HEK293 (cell line): Measurements from ENCODE around the gene NFIB.

Source experiments
- HIC1 ChIP-seq: fragments of 450-650 bp; formaldehyde crosslinking; IDR thresholded peaks from 2 replicates; pipeline ENCODE4 v1.5.1; 2016; ENCODE audit warnings: missing biosample characterization, missing genetic modification characterization
- KLF1 ChIP-seq: fragments of 450-650 bp; formaldehyde crosslinking; IDR thresholded peaks from 2 replicates; pipeline ENCODE4 v1.5.1; 2016; ENCODE audit warnings: missing biosample characterization, missing genetic modification characterization
- KLF8 ChIP-seq: fragments of 450-650 bp; formaldehyde crosslinking; IDR thresholded peaks from 2 replicates; pipeline ENCODE4 v1.5.1; 2016; ENCODE audit warnings: missing biosample characterization, missing genetic modification characterization
- OSR2 ChIP-seq: fragments of 450-650 bp; formaldehyde crosslinking; IDR thresholded peaks from 2 replicates; pipeline ENCODE4 v1.5.1; 2016; ENCODE audit warnings: missing biosample characterization, missing genetic modification characterization
- PATZ1 ChIP-seq: fragments of 450-650 bp; formaldehyde crosslinking; IDR thresholded peaks from 2 replicates; pipeline ENCODE4 v1.5.1; 2016; ENCODE audit warnings: missing biosample characterization, missing genetic modification characterization
- TSHZ1 ChIP-seq: fragments of 450-650 bp; formaldehyde crosslinking; IDR thresholded peaks from 2 replicates; pipeline ENCODE4 v1.5.1; 2016; ENCODE audit warnings: missing biosample characterization, missing genetic modification characterization, borderline replicate concordance
- ZBTB1 ChIP-seq: fragments of 450-650 bp; formaldehyde crosslinking; IDR thresholded peaks from 2 replicates; pipeline ENCODE4 v1.5.1; 2016; ENCODE audit warnings: missing biosample characterization, missing genetic modification characterization
- ZBTB17 ChIP-seq: fragments of 450-650 bp; formaldehyde crosslinking; IDR thresholded peaks from 2 replicates; pipeline ENCODE4 v1.5.1; 2016; ENCODE audit warnings: missing biosample characterization, missing genetic modification characterization
- ZBTB21 ChIP-seq: fragments of 450-650 bp; formaldehyde crosslinking; IDR thresholded peaks from 2 replicates; pipeline ENCODE4 v1.5.1; 2017; ENCODE audit warnings: missing biosample characterization, missing genetic modification characterization
- ZEB2 ChIP-seq: fragments of 450-650 bp; formaldehyde crosslinking; IDR thresholded peaks from 2 replicates; pipeline ENCODE4 v1.5.1; 2016; ENCODE audit warnings: missing biosample characterization, missing genetic modification characterization
- ZFP37 ChIP-seq: fragments of 450-650 bp; formaldehyde crosslinking; IDR thresholded peaks from 2 replicates; pipeline ENCODE4 v1.5.1; 2016; ENCODE audit warnings: missing biosample characterization, missing genetic modification characterization
- ZNF157 ChIP-seq: fragments of 450-650 bp; formaldehyde crosslinking; IDR thresholded peaks from 2 replicates; pipeline ENCODE4 v1.5.1; 2016; ENCODE audit warnings: missing biosample characterization, missing genetic modification characterization
- ZNF2 ChIP-seq: fragments of 450-650 bp; formaldehyde crosslinking; IDR thresholded peaks from 2 replicates; pipeline ENCODE4 v1.5.1; 2016; ENCODE audit warnings: missing biosample characterization, missing genetic modification characterization
- ZNF214 ChIP-seq: fragments of 450-650 bp; formaldehyde crosslinking; IDR thresholded peaks from 2 replicates; pipeline ENCODE4 v1.5.1; 2017; ENCODE audit warnings: missing biosample characterization, mild to moderate bottlenecking, missing genetic modification characterization, borderline replicate concordance
- ZNF239 ChIP-seq: fragments of 450-650 bp; formaldehyde crosslinking; IDR thresholded peaks from 2 replicates; pipeline ENCODE4 v1.5.1; 2016; ENCODE audit warnings: missing biosample characterization, missing genetic modification characterization
- ZNF26 ChIP-seq: fragments of 450-650 bp; formaldehyde crosslinking; IDR thresholded peaks from 2 replicates; pipeline ENCODE4 v1.5.1; 2016; ENCODE audit warnings: missing biosample characterization, missing genetic modification characterization
- ZNF366 ChIP-seq: fragments of 450-650 bp; formaldehyde crosslinking; conservative IDR thresholded peaks from 2 replicates; pipeline ENCODE4 v1.5.1; 2016; ENCODE audit warnings: missing biosample characterization, missing genetic modification characterization
- ZNF404 ChIP-seq: fragments of 450-650 bp; formaldehyde crosslinking; IDR thresholded peaks from 2 replicates; pipeline ENCODE4 v1.5.1; 2017; ENCODE audit warnings: missing biosample characterization, missing genetic modification characterization
- ZNF580 ChIP-seq: fragments of 450-650 bp; formaldehyde crosslinking; IDR thresholded peaks from 2 replicates; pipeline ENCODE4 v1.5.1; 2016; ENCODE audit warnings: missing biosample characterization, missing genetic modification characterization
- ZNF596 ChIP-seq: fragments of 450-650 bp; IDR thresholded peaks from 2 replicates; pipeline ENCODE4 v1.5.0; 2018; ENCODE audit warnings: missing biosample characterization, mild to moderate bottlenecking, missing genetic modification characterization, moderate library complexity
- ZNF660 ChIP-seq: fragments of 450-650 bp; IDR thresholded peaks from 2 replicates; pipeline ENCODE4 v1.5.1; 2018; ENCODE audit warnings: missing biosample characterization, mild to moderate bottlenecking, missing genetic modification characterization
- ZNF664 ChIP-seq: fragments of 450-650 bp; formaldehyde crosslinking; IDR thresholded peaks from 2 replicates; pipeline ENCODE4 v1.5.1; 2016; ENCODE audit warnings: missing biosample characterization, missing genetic modification characterization
- ZSCAN4 ChIP-seq: fragments of 450-650 bp; formaldehyde crosslinking; IDR thresholded peaks from 2 replicates; pipeline ENCODE4 v1.5.1; 2017; ENCODE audit warnings: missing biosample characterization, missing genetic modification characterization

The NFIB gene

GRCh38 chr9:14322211-14323082 lies 8.5 kb upstream of the NFIB start (continued):
- TF ChIP-seq ZBTB21 (tag by site-specific recombination) = 0 out of 2 replicates have a peak, but pooled peaks have one; percentile 18
- no peak for TF ChIP-seq ZNF404
- TF ChIP-seq HIC1 (tag by site-specific recombination) = peak; percentile 71
- TF ChIP-seq ZNF26 (tag by site-specific recombination) = no peak
- TF ChIP-seq ZBTB1 (tag by site-specific recombination) = peak; percentile 62; the same call in 1 of the 2 replicates
- peak; percentile 83 for TF ChIP-seq ZNF580 (tag by site-specific recombination)
- TF ChIP-seq ZNF157 (tag by site-specific recombination) = no peak
- no peak for TF ChIP-seq ZNF214 (tag by site-specific recombination)
- peak; percentile 78 for TF ChIP-seq KLF8 (tag by site-specific recombination)
- TF ChIP-seq ZNF2 (tag by site-specific recombination) = peak; percentile 61; the same call in 1 of the 2 replicates
- 0 out of 2 replicates have a peak, but pooled peaks have one; percentile 5 for TF ChIP-seq ZNF596 (tag by site-specific recombination)
- no peak; the same call in 1 of the 2 replicates for TF ChIP-seq OSR2 (tag by site-specific recombination)
- peak; percentile 48; the same call in 1 of the 2 replicates for TF ChIP-seq TSHZ1 (tag by site-specific recombination)
- TF ChIP-seq ZSCAN4 (tag by site-specific recombination) = peak; percentile 98
- TF ChIP-seq PATZ1 (tag by site-specific recombination) = peak; percentile 74
- TF ChIP-seq ZNF366 (tag by site-specific recombination) = peak; percentile 51
- TF ChIP-seq ZNF664 (tag by site-specific recombination) = no peak
- no peak; the same call in none of the 2 replicates for TF ChIP-seq KLF1
- no peak for TF ChIP-seq ZNF239 (tag by site-specific recombination)
- TF ChIP-seq ZFP37 (tag by site-specific recombination) = no peak
- TF ChIP-seq ZBTB17 (tag by site-specific recombination) = peak; percentile 60
- 0 out of 2 replicates have a peak, but pooled peaks have one; percentile 26 for TF ChIP-seq ZNF660 (tag by site-specific recombination)
- peak; percentile 28; the same call in 1 of the 2 replicates for TF ChIP-seq ZEB2 (tag by site-specific recombination)
